Myometrial cell (primary cell): ENCODE measurements around the gene NNMT. TPM values are rescaled to one million over a fixed set of nuclear protein-coding genes. Genes with fewer than 3 reads are reported as not detected.

Source experiments
- total RNA-seq: library from RNA; depleted of rRNA; stranded (reverse); fragments of >200 nt; gene quantifications from 2 replicates; pipeline ENCODE4 v1.2.3, GENCODE V29; 2015

NNMT gene
- 574 and 699 TPM in 2 replicates for total RNA-seq

GRCh38 chr11:114295676-114296604 is at the start of gene NNMT:
TSS of gene NNMT (plus strand) at chr11:114296399. CDS start at chr11:114296557, 158 bp downstream.

Other genes with a start within 250 kb of the NNMT start
- 10.7 and 13.6 TPM in 2 replicates for gene ZBTB16, start 236.7 kb upstream of the NNMT start, total RNA-seq
- gene C11orf71, start 104.1 kb downstream of the NNMT start, total RNA-seq, result 3.2 and 5.7 TPM in 2 replicates
- gene RBM7, start 104.3 kb downstream of the NNMT start, total RNA-seq, result 26.2 and 46.3 TPM in 2 replicates
- gene REXO2, start 143.1 kb downstream of the NNMT start, total RNA-seq, result 275 and 279 TPM in 2 replicates